ENCODE results near the gene CCL26. TPM values are rescaled to one million over a fixed set of nuclear protein-coding genes. Genes with fewer than 3 reads are reported as not detected.

The CCL26 gene
- total and polyA plus RNA-seq, 2 experiments from 2014 or later: 3.0 to 18.4 TPM

- no peaks in the 10 kb centered on the region for H3K79me2 ChIP-seq (replicated peaks; ENCODE audit: insufficient read depth)
- DNase-seq (ENCODE audit: low spot score) (peak; percentile 86), ATAC-seq (no peak)
- peak overlapping the region; percentile 74 for H3K4me2 ChIP-seq
- no peaks in the 10 kb centered on the region for H3K36me3 Mint-ChIP-seq (ENCODE audit: low read depth)
- H3K4me1 Mint-ChIP-seq: peaks cover 15% of the 10 kb centered on the region
- no peak overlapping the region for H3K27ac ChIP-seq (ENCODE audit: low read depth)
- H2AFZ ChIP-seq: peak overlapping the region; percentile 8
- H3K27me3 ChIP-seq (ENCODE audit: insufficient read depth): 0 out of 2 replicates have a peak, but pooled peaks cover 7% of the 10 kb centered on the region
- peaks cover 23% of the 10 kb centered on the region for H3K4me1 ChIP-seq (ENCODE audit: insufficient read depth)
- H4K20me1 ChIP-seq (replicated peaks; ENCODE audit: insufficient read depth): no peaks in the 10 kb centered on the region
- H3K27me3 Mint-ChIP-seq (ENCODE audit: insufficient read depth, low read depth, poor library complexity): peaks cover 26% of the 10 kb centered on the region
- 0 out of 2 replicates have a peak, but pooled peaks cover 5% of the 10 kb centered on the region for H3F3A ChIP-seq (replicated peaks; ENCODE audit: low read depth)
- TF ChIP-seq STAT1 (IDR thresholded peaks at IDR 0.05; ENCODE audit: unreplicated experiment) (no peak), ETS1 (IDR thresholded peaks at IDR 0.05) (no peak), ZNF114 (CRISPR knock-in tag; IDR thresholded peaks at IDR 0.05) (no peak), CREB1 (CRISPR knock-in tag; IDR thresholded peaks at IDR 0.05; ENCODE audit: low read depth) (no peak), CTCF (conservative IDR thresholded peaks at IDR 0.05; ENCODE audit: low read depth in 2 of 2) (no peak), REST (IDR thresholded peaks at IDR 0.05; ENCODE audit: unreplicated experiment) (no peak), JUNB (IDR thresholded peaks at IDR 0.05; ENCODE audit: unreplicated experiment) (no peak), ZNF462 (CRISPR knock-in tag; IDR thresholded peaks at IDR 0.05) (no peak), NANOG (IDR thresholded peaks at IDR 0.05; ENCODE audit: borderline replicate concordance) (no peak), POLR2AphosphoS5 (IDR thresholded peaks at IDR 0.05; ENCODE audit: low read depth) (no peak), EZH2phosphoT487 (IDR thresholded peaks at IDR 0.05; ENCODE audit: unreplicated experiment) (no peak), ZNF331 (CRISPR knock-in tag; IDR thresholded peaks at IDR 0.05; ENCODE audit: low read depth) (no peak), EZH2 (IDR thresholded peaks at IDR 0.05; ENCODE audit: low read depth, unreplicated experiment) (no peak)
- peak overlapping the region; percentile 89 for H3K4me3 Mint-ChIP-seq
- no peaks in the 10 kb centered on the region; the same call in 2 of the 3 replicates for H3K9me3 Mint-ChIP-seq
- H3K36me3 ChIP-seq (ENCODE audit: insufficient read depth): no peaks in the 10 kb centered on the region
- peak overlapping the region; percentile 98 for H3K4me3 ChIP-seq
- 0 out of 2 replicates have a peak overlapping the region, but pooled peaks have one; percentile 74 for H3K27ac Mint-ChIP-seq
- H3K9me2 ChIP-seq (ENCODE audit: insufficient read depth): no peaks in the 10 kb centered on the region
These were observed 32.0 kb downstream of the CCL26 start for GRCh38 chr7:75739796-75740672.

Measured in GM23338 (cell line).